Activated T-cell treated with anti-CD3 and anti-CD28 coated beads for 24 hours (primary cell): ENCODE results near the gene MTR.

Experiments used
- DNase-seq: peaks from one replicate; pipeline ENCODE4 v3.0.0-alpha.2; 2020; ENCODE audit warnings: low read depth

MTR gene

DNA sequence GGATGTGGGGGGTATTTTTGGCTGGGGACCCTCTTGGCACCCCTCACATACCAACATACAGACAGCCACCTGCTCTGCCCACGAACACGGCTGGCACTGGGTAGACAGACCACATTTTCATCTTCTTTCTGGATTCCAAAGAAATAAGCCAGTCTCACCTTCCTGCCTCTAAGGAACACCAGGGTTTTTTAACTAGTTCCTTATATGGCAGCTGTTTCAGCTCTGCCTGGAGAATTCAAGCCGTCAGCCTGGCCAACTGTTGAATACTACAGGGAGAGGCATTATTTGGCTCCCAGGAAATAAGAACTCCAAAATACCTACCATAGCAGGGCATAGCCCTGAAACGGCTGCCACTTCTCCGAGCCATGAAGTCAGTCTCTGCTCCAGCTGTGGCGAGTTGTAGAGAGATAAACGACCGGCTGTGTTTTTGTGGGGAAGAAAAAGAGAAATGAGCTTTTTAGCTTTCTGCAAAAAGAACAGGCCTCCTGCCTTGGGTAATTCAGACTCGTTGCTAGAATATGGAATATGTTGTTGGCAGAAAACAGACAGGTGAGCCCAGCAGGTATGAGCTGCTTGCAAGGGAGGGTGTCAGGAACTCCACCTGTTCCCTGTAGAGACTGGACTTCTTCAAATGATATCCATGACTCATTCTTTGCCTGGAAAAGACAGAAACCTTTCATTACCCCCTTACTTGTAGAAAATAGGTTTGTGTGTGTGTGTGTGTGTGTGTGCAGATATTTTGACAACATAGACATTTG, 157.3 kb downstream of the MTR start:
- DNase-seq, result no peak

DNA sequence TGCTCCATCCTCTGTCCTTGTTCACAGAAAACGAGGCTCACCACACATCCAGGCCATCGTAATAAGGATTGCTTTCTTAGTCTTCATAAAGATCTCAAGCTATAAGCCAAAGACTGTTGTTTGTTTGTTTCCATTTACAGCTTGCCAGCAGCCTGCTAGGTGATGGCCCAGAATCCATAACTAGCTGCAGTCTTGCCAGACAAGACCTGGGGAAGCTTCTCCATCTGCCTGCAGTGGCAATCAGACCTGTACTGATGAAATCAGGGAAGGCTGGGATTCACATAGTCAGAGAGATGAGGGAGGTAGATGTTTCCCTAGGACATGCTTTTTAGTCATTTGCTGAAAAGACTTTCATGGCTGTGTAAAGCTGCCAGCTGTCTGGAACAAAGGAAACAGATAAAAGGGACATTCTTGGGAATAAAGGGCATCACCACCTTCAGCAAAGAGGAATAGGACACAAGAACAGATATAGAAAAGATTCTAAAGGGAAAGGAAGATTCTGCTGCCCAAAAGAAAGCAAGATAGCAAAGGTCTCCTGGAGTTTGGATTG, 158.1 kb downstream of the MTR start:
- DNase-seq, result no peak
